ENCODE data around the gene SIGLEC12. TPM values are rescaled to one million over a fixed set of nuclear protein-coding genes. Genes with fewer than 3 reads are reported as not detected.
"Not testable (repeated sequence)": the region's sequence is repeated elsewhere in the genome, so short reads cannot be mapped to it uniquely, and the experiment has no call there.

Gene SIGLEC12
- total RNA-seq, 5 donors from 2014 or later (not counting 1 experiment from before 2014, with no cell fraction given) = not detected

- Mint-ChIP-seq H3K36me3 (no peaks in the 10 kb centered on the region), H3K27ac (no peak overlapping the region), H3K9me3 (peaks cover 0 to 13% (median 7%) of the 10 kb centered on the region in 3 donors), H3K4me1 (peaks cover 5 to 10% (median 9%) of the 10 kb centered on the region in 3 donors), H3K27me3 (peaks cover 7% of the 10 kb centered on the region in 2 donors), H3K4me3 (no peak overlapping the region)
- ChIA-PET CTCF (interaction anchor here in 1 of 2 donors (1.4 kb wide), 1 partner anchor 10 kb away, joined by 5 read pairs; no protein-coding TSS in a partner anchor), POLR2A (no interaction called here)
- Histone ChIP-seq H3K4me1 (ENCODE audit: control insufficient read depth in 1 of 2, extremely low read depth in 1 of 2, insufficient read depth in 2 of 2, low read length in 2 of 2) (peaks cover 2 to 5% of the 10 kb centered on the region in 2 experiments), H3K4me3 (ENCODE audit: control insufficient read depth in 1 of 2, extremely low read depth in 1 of 2, low read length in 1 of 2) (no peak overlapping the region), H3K36me3 (ENCODE audit: control insufficient read depth in 2 of 2, extremely low read depth in 1 of 2, insufficient read depth in 1 of 2, low read length in 1 of 2) (no peaks in the 10 kb centered on the region), H3K9me3 (no peaks in the 10 kb centered on the region), H3K27ac (ENCODE audit: low read length) (no peak overlapping the region), H3K27me3 (replicated peaks in 1 of 2; ENCODE audit: control insufficient read depth in 2 of 2, extremely low read depth in 1 of 2, insufficient read depth in 2 of 2, low read length in 1 of 2) (peaks cover 0 to 24% of the 10 kb centered on the region in 2 experiments)
- ATAC-seq (replicated peaks in 1 of 4) (no peak), DNase-seq (no peak)
- WGBS (ENCODE audit: insufficient coverage) = no CpG with 5 or more reads among the region's 3 CpGs
Measured at GRCh38 chr19:51505904-51506303, 4.3 kb upstream of the SIGLEC12 start.

- POLR2A ChIA-PET = no interaction called here
Measured at GRCh38 chr19:51503896-51504295, 2.3 kb upstream of the SIGLEC12 start.

GRCh38 chr19:51503286-51503817 lies 1.8 kb upstream of the SIGLEC12 start:
- ChIA-PET CTCF (no interaction called here), POLR2A (no interaction called here)
- Histone ChIP-seq H3K36me3 (ENCODE audit: control insufficient read depth in 2 of 2, extremely low read depth in 1 of 2, insufficient read depth in 1 of 2, low read length in 1 of 2) (no peaks in the 10 kb centered on the region), H3K4me1 (ENCODE audit: control insufficient read depth in 1 of 2, extremely low read depth in 1 of 2, insufficient read depth in 2 of 2, low read length in 2 of 2) (peaks cover 2 to 5% of the 10 kb centered on the region in 2 experiments), H3K9me3 (no peaks in the 10 kb centered on the region), H3K27ac (ENCODE audit: low read length) (no peak overlapping the region), H3K27me3 (replicated peaks in 1 of 2; ENCODE audit: control insufficient read depth in 2 of 2, extremely low read depth in 1 of 2, insufficient read depth in 2 of 2, low read length in 1 of 2) (peaks cover 0 to 17% of the 10 kb centered on the region in 2 experiments), H3K4me3 (ENCODE audit: control insufficient read depth in 1 of 2, extremely low read depth in 1 of 2, low read length in 1 of 2) (no peak overlapping the region)
- peaks cover 0 to 13% (median 7%) of the 10 kb centered on the region in 3 donors for H3K9me3 Mint-ChIP-seq
- H3K27me3 Mint-ChIP-seq = peaks cover 3 to 9% of the 10 kb centered on the region in 2 donors
- H3K4me3 Mint-ChIP-seq = no peak overlapping the region
- DNase-seq (no peak), ATAC-seq (replicated peaks in 1 of 4) (no peak)
- H3K27ac Mint-ChIP-seq = no peak overlapping the region
- WGBS (ENCODE audit: insufficient coverage) = 55% methylated on average over 3 of the region's 5 CpGs
- peaks cover 5 to 10% (median 9%) of the 10 kb centered on the region in 3 donors for H3K4me1 Mint-ChIP-seq
- H3K36me3 Mint-ChIP-seq = no peaks in the 10 kb centered on the region

More at GRCh38 chr19:51503896-51504295, 2.3 kb upstream of the SIGLEC12 start:
- no peak overlapping the region for H3K27ac ChIP-seq (ENCODE audit: low read length)
- Mint-ChIP-seq H3K9me3 (peaks cover 0 to 13% (median 7%) of the 10 kb centered on the region in 3 donors), H3K4me1 (peaks cover 5 to 10% (median 9%) of the 10 kb centered on the region in 3 donors), H3K27me3 (peaks cover 3 to 5% of the 10 kb centered on the region in 2 donors), H3K36me3 (no peaks in the 10 kb centered on the region), H3K4me3 (no peak overlapping the region), H3K27ac (no peak overlapping the region)
- DNase-seq (no peak), ATAC-seq (replicated peaks in 1 of 4) (no peak)
- peaks cover 2 to 5% of the 10 kb centered on the region in 2 experiments for H3K4me1 ChIP-seq (ENCODE audit: control insufficient read depth in 1 of 2, extremely low read depth in 1 of 2, insufficient read depth in 2 of 2, low read length in 2 of 2)
- no peaks in the 10 kb centered on the region for H3K9me3 ChIP-seq
- H3K27me3 ChIP-seq (replicated peaks in 1 of 2; ENCODE audit: control insufficient read depth in 2 of 2, extremely low read depth in 1 of 2, insufficient read depth in 2 of 2, low read length in 1 of 2) = peaks cover 0 to 21% of the 10 kb centered on the region in 2 experiments
- CTCF ChIA-PET = no interaction called here
- no peaks in the 10 kb centered on the region for H3K36me3 ChIP-seq (ENCODE audit: control insufficient read depth in 2 of 2, extremely low read depth in 1 of 2, insufficient read depth in 1 of 2, low read length in 1 of 2)
- WGBS (ENCODE audit: insufficient coverage) = 100% methylated on average over 1 of the region's 3 CpGs
- no peak overlapping the region for H3K4me3 ChIP-seq (ENCODE audit: control insufficient read depth in 1 of 2, extremely low read depth in 1 of 2, low read length in 1 of 2)

GRCh38 chr19:51500931-51501330 lies 669 bp downstream of the SIGLEC12 start:
- H3K27ac ChIP-seq (ENCODE audit: low read length); H3K36me3 ChIP-seq (ENCODE audit: control insufficient read depth in 2 of 2, extremely low read depth in 1 of 2, insufficient read depth in 1 of 2, low read length in 1 of 2); H3K4me3 ChIP-seq (ENCODE audit: control insufficient read depth in 1 of 2, extremely low read depth in 1 of 2, low read length in 1 of 2); H3K4me3 Mint-ChIP-seq; H3K36me3 Mint-ChIP-seq; H3K27me3 Mint-ChIP-seq; H3K4me1 ChIP-seq (ENCODE audit: control insufficient read depth in 1 of 2, extremely low read depth in 1 of 2, insufficient read depth in 2 of 2, low read length in 2 of 2); H3K4me1 Mint-ChIP-seq; CTCF ChIA-PET; ATAC-seq (replicated peaks in 1 of 4); POLR2A ChIA-PET; H3K27ac Mint-ChIP-seq; DNase-seq; H3K9me3 ChIP-seq: not testable (repeated sequence)
- H3K9me3 Mint-ChIP-seq = peaks cover 0 to 13% (median 7%) of the 10 kb centered on the region in 3 donors
- H3K27me3 ChIP-seq (replicated peaks in 1 of 2; ENCODE audit: control insufficient read depth in 2 of 2, extremely low read depth in 1 of 2, insufficient read depth in 2 of 2, low read length in 1 of 2) = peaks cover 0 to 20% of the 10 kb centered on the region in 2 experiments
- WGBS (ENCODE audit: insufficient coverage) = 60% methylated on average over 3 of the region's 8 CpGs

- peaks cover 16 to 20% of the 10 kb centered on the region in 2 donors for H3K27me3 Mint-ChIP-seq
- DNase-seq = no peak
- Histone ChIP-seq H3K4me1 (ENCODE audit: control insufficient read depth in 1 of 2, extremely low read depth in 1 of 2, insufficient read depth in 2 of 2, low read length in 2 of 2) (peaks cover 2 to 5% of the 10 kb centered on the region in 2 experiments), H3K4me3 (ENCODE audit: control insufficient read depth in 1 of 2, extremely low read depth in 1 of 2, low read length in 1 of 2) (no peak overlapping the region), H3K9me3 (no peaks in the 10 kb centered on the region), H3K27ac (ENCODE audit: low read length) (no peak overlapping the region), H3K27me3 (replicated peaks in 1 of 2; ENCODE audit: control insufficient read depth in 2 of 2, extremely low read depth in 1 of 2, insufficient read depth in 2 of 2, low read length in 1 of 2) (peaks cover 0 to 25% of the 10 kb centered on the region in 2 experiments), H3K36me3 (ENCODE audit: control insufficient read depth in 2 of 2, extremely low read depth in 1 of 2, insufficient read depth in 1 of 2, low read length in 1 of 2) (no peaks in the 10 kb centered on the region)
- ChIA-PET CTCF (no interaction called here), POLR2A (no interaction called here)
- no peak for ATAC-seq (replicated peaks in 1 of 4)
- no peak overlapping the region for H3K4me3 Mint-ChIP-seq
- no peak overlapping the region for H3K27ac Mint-ChIP-seq
- H3K4me1 Mint-ChIP-seq = peaks cover 5 to 10% (median 9%) of the 10 kb centered on the region in 3 donors
- no peaks in the 10 kb centered on the region for H3K36me3 Mint-ChIP-seq
- 20% methylated on average over 1 of the region's 3 CpGs for WGBS (ENCODE audit: insufficient coverage)
- H3K9me3 Mint-ChIP-seq = peaks cover 0 to 7% (median 4%) of the 10 kb centered on the region in 3 donors
Measured at GRCh38 chr19:51497666-51498065, 3.9 kb downstream of the SIGLEC12 start.

- no peaks in the 10 kb centered on the region for H3K36me3 ChIP-seq (ENCODE audit: control insufficient read depth in 2 of 2, extremely low read depth in 1 of 2, insufficient read depth in 1 of 2, low read length in 1 of 2)
- no peak overlapping the region for H3K4me3 Mint-ChIP-seq
- no peak overlapping the region for H3K27ac ChIP-seq (ENCODE audit: low read length)
- CTCF ChIA-PET = no interaction called here
- POLR2A ChIA-PET = no interaction called here
- H3K9me3 ChIP-seq = no peaks in the 10 kb centered on the region
- H3K4me1 Mint-ChIP-seq = no peaks in the 10 kb centered on the region
- H3K27me3 Mint-ChIP-seq = peaks cover 18 to 24% of the 10 kb centered on the region in 2 donors
- no peaks in the 10 kb centered on the region for H3K36me3 Mint-ChIP-seq
- ATAC-seq (replicated peaks in 1 of 4) = no peak
- no peak for DNase-seq
- peaks cover 0 to 7% (median 4%) of the 10 kb centered on the region in 3 donors for H3K9me3 Mint-ChIP-seq
- no peaks in the 10 kb centered on the region for H3K4me1 ChIP-seq (ENCODE audit: control insufficient read depth in 1 of 2, extremely low read depth in 1 of 2, insufficient read depth in 2 of 2, low read length in 2 of 2)
- no peak overlapping the region for H3K27ac Mint-ChIP-seq
- peaks cover 0 to 27% of the 10 kb centered on the region in 2 experiments for H3K27me3 ChIP-seq (replicated peaks in 1 of 2; ENCODE audit: control insufficient read depth in 2 of 2, extremely low read depth in 1 of 2, insufficient read depth in 2 of 2, low read length in 1 of 2)
- WGBS (ENCODE audit: insufficient coverage) = 0% methylated on average over 2 of the region's 2 CpGs
- no peak overlapping the region for H3K4me3 ChIP-seq (ENCODE audit: control insufficient read depth in 1 of 2, extremely low read depth in 1 of 2, low read length in 1 of 2)
Measured at GRCh38 chr19:51493776-51494175, 7.8 kb downstream of the SIGLEC12 start.

Data from T-cell (primary cell).